DND-41 (cell line): ENCODE results near the gene P2RY11.

Experiments
- ATAC-seq: fragments of 200-7000 bp; cut with Tn5 transposase; 3 replicates; pipeline ENCODE4 v1.9.1; 2021; ENCODE audit warnings: low read depth; ENCODE audit not compliant: insufficient read depth
- DNase-seq: peaks from one replicate; pipeline ENCODE4 v3.0.0-alpha.2; 2020
- H2AFZ ChIP-seq: 2 replicates; pipeline ENCODE4 v1.6.0; 2012; ENCODE audit warnings: low read depth, low read length
- H3K27ac ChIP-seq: 2 replicates; pipeline ENCODE4 v1.5.1; 2012; ENCODE audit warnings: low read length, inconsistent platforms
- H3K27me3 ChIP-seq: fragments of 200-600 bp; sonication (generic); 2 replicates; pipeline ENCODE4 v1.6.0; 2012; ENCODE audit warnings: low read length, mild to moderate bottlenecking, inconsistent platforms; ENCODE audit not compliant: insufficient read depth, poor library complexity
- H3K36me3 ChIP-seq: 2 replicates; pipeline ENCODE4 v1.5.1; 2012; ENCODE audit warnings: low read length, inconsistent platforms; ENCODE audit not compliant: insufficient read depth
- H3K4me1 ChIP-seq: 2 replicates; pipeline ENCODE4 v1.5.1; 2012; ENCODE audit warnings: mild to moderate bottlenecking, low read length; ENCODE audit not compliant: insufficient read depth
- H3K4me2 ChIP-seq: 2 replicates; pipeline ENCODE4 v1.6.0; 2012; ENCODE audit warnings: mild to moderate bottlenecking, moderate library complexity, low read length, inconsistent platforms; ENCODE audit not compliant: insufficient read depth
- H3K4me3 ChIP-seq, 2 experiments: fragments of 200-600 bp in 1 of 2; shearing (Covaris generic) in 1 of 2; 2 replicates each; pipeline ENCODE4 v1.5.1; 2012 to 2016; ENCODE audit warnings: inconsistent platforms in 2 of 2, low read length in 2 of 2, mild to moderate bottlenecking in 2 of 2, low read depth in 1 of 2, moderate library complexity in 1 of 2
- H3K79me2 ChIP-seq: 2 replicates; pipeline ENCODE4 v1.6.0; 2012; ENCODE audit warnings: low read length, inconsistent platforms; ENCODE audit not compliant: insufficient read depth
- H3K9ac ChIP-seq: 2 replicates; pipeline ENCODE4 v1.6.0; 2012; ENCODE audit warnings: low read depth, mild to moderate bottlenecking, inconsistent platforms, low read length, moderate library complexity
- H3K9me3 ChIP-seq: 2 replicates; pipeline ENCODE4 v1.5.1; 2012; ENCODE audit warnings: low read length, moderate library complexity, mild to moderate bottlenecking, inconsistent platforms; ENCODE audit not compliant: insufficient read depth, severe bottlenecking
- H4K20me1 ChIP-seq: 2 replicates; pipeline ENCODE4 v1.6.0; 2012; ENCODE audit warnings: low read length; ENCODE audit not compliant: insufficient read depth
- CTCF ChIP-seq: IDR thresholded peaks from 2 replicates; pipeline ENCODE4 v1.5.1; 2012; ENCODE audit warnings: borderline replicate concordance, low read length, moderate library complexity, mild to moderate bottlenecking; ENCODE audit not compliant: poor library complexity, severe bottlenecking; ENCODE audit errors: extremely low read depth
- EZH2 ChIP-seq: IDR thresholded peaks from 3 replicates; pipeline ENCODE4 v1.6.1; 2012; ENCODE audit warnings: borderline replicate concordance, low read depth, mild to moderate bottlenecking, moderate library complexity, low read length, inconsistent platforms; ENCODE audit not compliant: severe bottlenecking

P2RY11 gene, protein sequence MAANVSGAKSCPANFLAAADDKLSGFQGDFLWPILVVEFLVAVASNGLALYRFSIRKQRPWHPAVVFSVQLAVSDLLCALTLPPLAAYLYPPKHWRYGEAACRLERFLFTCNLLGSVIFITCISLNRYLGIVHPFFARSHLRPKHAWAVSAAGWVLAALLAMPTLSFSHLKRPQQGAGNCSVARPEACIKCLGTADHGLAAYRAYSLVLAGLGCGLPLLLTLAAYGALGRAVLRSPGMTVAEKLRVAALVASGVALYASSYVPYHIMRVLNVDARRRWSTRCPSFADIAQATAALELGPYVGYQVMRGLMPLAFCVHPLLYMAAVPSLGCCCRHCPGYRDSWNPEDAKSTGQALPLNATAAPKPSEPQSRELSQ

DNA sequence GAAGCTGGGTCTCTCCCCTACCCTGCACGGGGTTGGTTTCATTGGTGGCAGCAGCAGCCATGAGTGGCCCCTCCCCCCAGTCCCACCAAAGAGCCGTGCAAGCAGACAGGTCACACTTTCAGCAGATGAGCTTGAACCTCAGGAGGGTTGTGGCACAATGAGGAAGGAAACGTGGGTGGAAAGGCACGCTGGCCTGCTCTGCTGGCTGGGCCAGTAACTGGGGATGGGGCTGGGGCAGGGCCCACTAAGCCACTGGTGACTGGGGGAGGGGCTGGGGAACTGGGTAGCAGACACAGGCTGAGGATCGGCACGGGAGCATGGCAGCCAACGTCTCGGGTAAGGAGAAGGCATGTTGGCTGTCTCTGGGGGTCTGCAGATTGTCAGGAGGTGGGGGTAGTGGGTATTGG lies at the start of gene P2RY11:
P2RY11 (plus strand) TSS at position 289 of the 407 bp plus-strand sequence; CDS start at position 318, 29 bp downstream.
- Histone ChIP-seq H3K36me3 (peaks cover 83% of the 10 kb centered on the region), H3K4me1 (peaks cover 18% of the 10 kb centered on the region), H3K27ac (no peak within 1 kb of the TSS), H3K4me3 (no peak within 1 kb of the TSS), H3K79me2 (peaks cover 32% of the 10 kb centered on the region), H3K9ac (no peak within 1 kb of the TSS), H3K9me3 (no peaks in the 10 kb centered on the region), H3K4me2 (no peak within 1 kb of the TSS), H2AFZ (no peak within 1 kb of the TSS), H3K27me3 (no peaks in the 10 kb centered on the region), H4K20me1 (peaks cover 85% of the 10 kb centered on the region)
- TF ChIP-seq CTCF (no peak), EZH2 (no peak)
- ATAC-seq (no peak), DNase-seq (no peak)

DNA sequence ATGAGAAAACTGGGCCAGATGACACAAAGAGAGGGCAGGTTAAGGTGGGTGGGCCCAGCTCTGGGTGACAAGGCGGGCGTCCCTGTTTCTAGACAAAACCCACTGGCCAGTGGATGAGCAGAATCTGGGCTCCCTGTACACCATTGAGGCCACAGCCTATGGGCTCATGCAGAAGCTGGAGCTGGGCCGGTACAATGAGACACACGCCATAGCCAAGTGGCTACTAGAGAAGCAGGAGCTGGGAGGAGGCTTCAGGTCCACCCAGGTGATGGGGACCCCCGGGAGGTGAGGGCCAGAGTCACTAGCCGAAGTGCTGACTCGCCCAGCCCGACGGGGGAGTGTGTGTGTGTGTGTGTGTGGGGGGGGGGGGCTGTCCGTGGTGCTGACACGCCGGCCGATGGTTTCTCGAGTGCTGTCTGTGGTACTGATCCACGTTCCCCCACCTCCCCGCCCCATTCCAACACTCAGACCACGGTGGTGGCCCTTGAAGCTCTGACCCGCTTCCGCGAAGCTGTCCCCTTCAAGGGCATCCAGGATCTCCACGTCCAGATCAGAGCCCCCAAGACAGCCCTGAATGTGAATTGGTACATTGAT lies 49.7 kb upstream of the P2RY11 start:
- no peak overlapping the region for H3K4me2 ChIP-seq
- no peaks in the 10 kb centered on the region; the same call in 1 of the 2 replicates for H4K20me1 ChIP-seq
- TF ChIP-seq EZH2: no peak
- TF ChIP-seq CTCF: no peak
- no peaks in the 10 kb centered on the region for H3K27me3 ChIP-seq
- H3K9me3 ChIP-seq: no peaks in the 10 kb centered on the region
- H3K79me2 ChIP-seq: no peaks in the 10 kb centered on the region
- H3K4me3 ChIP-seq: no peak overlapping the region
- no peaks in the 10 kb centered on the region for H3K4me1 ChIP-seq
- peak; percentile 63; the same call in 2 of the 3 replicates for ATAC-seq
- no peak overlapping the region for H3K27ac ChIP-seq
- no peak overlapping the region for H3K9ac ChIP-seq
- no peak overlapping the region for H2AFZ ChIP-seq
- DNase-seq: peak; percentile 50
- H3K36me3 ChIP-seq: no peaks in the 10 kb centered on the region

DNA sequence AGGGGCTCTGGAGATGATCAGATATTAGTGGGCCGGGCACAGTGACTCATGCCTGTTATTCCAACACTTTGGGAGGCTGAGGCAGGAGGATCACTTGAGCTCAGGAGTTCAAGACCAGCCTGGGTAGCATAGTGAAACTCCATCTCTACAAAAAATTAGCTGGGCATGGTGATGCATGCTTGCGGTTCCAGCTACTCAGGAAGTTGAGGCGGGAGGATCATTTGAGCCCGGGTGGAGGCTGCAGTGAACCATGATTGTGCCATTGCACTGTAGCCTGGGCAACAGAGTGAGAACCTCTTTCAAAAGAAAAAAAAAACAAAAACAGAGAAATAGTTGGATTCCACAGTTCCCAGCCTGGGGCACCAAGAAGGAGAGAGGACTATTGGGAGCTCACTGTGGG lies 43.3 kb upstream of the P2RY11 start:
- Histone ChIP-seq H3K4me1 (no peaks in the 10 kb centered on the region), H3K4me3 (no peak overlapping the region), H3K36me3 (no peaks in the 10 kb centered on the region), H3K9me3 (no peaks in the 10 kb centered on the region), H3K9ac (no peak overlapping the region), H4K20me1 (no peaks in the 10 kb centered on the region), H3K4me2 (no peak overlapping the region), H2AFZ (no peak overlapping the region), H3K27me3 (no peaks in the 10 kb centered on the region), H3K27ac (no peak overlapping the region), H3K79me2 (no peaks in the 10 kb centered on the region)
- ATAC-seq (peak; percentile 48; the same call in 1 of the 3 replicates), DNase-seq (no peak)
- no peak for TF ChIP-seq EZH2
- TF ChIP-seq CTCF: no peak
